SK-N-MC (cell line): ENCODE results near the gene OARD1.

Experiments
- EZH2 ChIP-seq: fragments of 200-600 bp; sonication (generic); IDR thresholded peaks from one replicate; pipeline ENCODE4 v1.6.1; 2017; ENCODE audit warnings: antibody characterized with exemption
- FOXP2 ChIP-seq: optimal IDR thresholded peaks from 2 replicates; pipeline ENCODE3; 2011; ENCODE audit warnings: mild to moderate bottlenecking, moderate library complexity; ENCODE audit not compliant: insufficient read depth; ENCODE audit errors: extremely low read length, control extremely low read depth
- POLR2AphosphoS5 ChIP-seq: IDR thresholded peaks from 2 replicates; pipeline ENCODE4 v1.6.1; 2012; ENCODE audit warnings: mild to moderate bottlenecking, low read depth, low read length, borderline replicate concordance

DNA sequence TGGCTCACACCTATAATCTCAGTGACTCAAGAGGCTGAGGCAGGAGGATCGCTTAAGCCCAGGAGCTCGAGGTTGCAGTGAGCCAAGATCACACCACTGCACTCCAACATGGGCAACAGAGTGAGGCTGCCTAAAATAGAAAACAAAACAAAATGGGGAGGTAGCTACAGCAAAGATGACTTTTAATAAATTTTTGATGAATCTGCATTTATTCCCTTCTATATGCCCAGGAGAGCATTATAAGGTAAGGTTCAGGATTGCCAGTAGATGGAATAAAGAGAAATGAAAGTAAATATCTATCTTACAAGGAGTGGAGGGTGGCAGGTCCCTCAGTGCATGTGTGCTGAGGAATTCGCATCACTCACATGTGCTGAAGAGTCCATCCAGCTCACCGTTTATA lies 57.4 kb downstream of the OARD1 start:
- TF ChIP-seq POLR2AphosphoS5: no peak
- TF ChIP-seq EZH2: no peak
- TF ChIP-seq FOXP2: no peak
